ENCODE measurements around the gene ALG1.

DNA sequence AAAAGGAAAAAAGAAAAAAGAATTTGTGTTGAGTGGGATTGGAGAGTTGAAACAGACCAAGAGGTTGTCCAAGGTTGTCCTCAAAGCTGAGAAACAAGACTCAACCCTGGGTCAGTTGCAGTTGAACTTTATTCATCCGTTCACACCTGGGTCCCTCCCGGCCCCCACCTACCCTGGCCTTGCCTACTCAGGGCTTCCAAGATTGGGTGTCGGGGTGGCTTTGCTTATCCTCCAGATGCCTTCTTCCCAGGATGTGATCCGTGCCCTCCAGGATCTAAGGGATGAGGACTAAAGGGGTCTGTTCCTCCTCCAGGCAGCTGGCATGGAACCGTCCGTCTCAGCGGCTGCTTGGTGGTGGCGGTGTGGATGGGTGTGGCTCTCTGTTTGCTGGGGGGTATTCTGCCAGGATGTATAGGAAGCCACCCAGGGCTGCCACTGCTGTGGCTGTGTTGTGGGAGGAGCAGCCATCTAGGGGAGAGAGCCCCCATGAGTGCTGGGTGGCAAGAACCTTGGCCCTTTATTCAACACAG is 27.6 kb upstream of the ALG1 start:
- no peak for TF ChIP-seq TEAD4 (IDR thresholded peaks at IDR 0.05; ENCODE audit: borderline replicate concordance, insufficient read depth)
- TF ChIP-seq POLR2AphosphoS5 (IDR thresholded peaks at IDR 0.05; ENCODE audit: low read depth, low read length) = no peak
- TF ChIP-seq SMC3 (IDR thresholded peaks at IDR 0.05; ENCODE audit: low read depth, low read length) = no peak
- TF ChIP-seq, protein P1, sequence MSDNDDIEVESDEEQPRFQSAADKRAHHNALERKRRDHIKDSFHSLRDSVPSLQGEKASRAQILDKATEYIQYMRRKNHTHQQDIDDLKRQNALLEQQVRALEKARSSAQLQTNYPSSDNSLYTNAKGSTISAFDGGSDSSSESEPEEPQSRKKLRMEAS (IDR thresholded peaks at IDR 0.05; ENCODE audit: low read depth) = no peak
- TF ChIP-seq, protein P2, sequence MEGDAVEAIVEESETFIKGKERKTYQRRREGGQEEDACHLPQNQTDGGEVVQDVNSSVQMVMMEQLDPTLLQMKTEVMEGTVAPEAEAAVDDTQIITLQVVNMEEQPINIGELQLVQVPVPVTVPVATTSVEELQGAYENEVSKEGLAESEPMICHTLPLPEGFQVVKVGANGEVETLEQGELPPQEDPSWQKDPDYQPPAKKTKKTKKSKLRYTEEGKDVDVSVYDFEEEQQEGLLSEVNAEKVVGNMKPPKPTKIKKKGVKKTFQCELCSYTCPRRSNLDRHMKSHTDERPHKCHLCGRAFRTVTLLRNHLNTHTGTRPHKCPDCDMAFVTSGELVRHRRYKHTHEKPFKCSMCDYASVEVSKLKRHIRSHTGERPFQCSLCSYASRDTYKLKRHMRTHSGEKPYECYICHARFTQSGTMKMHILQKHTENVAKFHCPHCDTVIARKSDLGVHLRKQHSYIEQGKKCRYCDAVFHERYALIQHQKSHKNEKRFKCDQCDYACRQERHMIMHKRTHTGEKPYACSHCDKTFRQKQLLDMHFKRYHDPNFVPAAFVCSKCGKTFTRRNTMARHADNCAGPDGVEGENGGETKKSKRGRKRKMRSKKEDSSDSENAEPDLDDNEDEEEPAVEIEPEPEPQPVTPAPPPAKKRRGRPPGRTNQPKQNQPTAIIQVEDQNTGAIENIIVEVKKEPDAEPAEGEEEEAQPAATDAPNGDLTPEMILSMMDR (IDR thresholded peaks at IDR 0.05) = no peak
- no peak for TF ChIP-seq CHD2 (IDR thresholded peaks at IDR 0.05; ENCODE audit: low read length, partially characterized antibody)
